ENCODE results near the gene UNC5A.

The UNC5A gene

GRCh38 chr5:176810081-176810597 is at the start of gene UNC5A:
Gene UNC5A (plus strand): TSS chr5:176810559. CDS start chr5:176810751, 192 bp downstream.
- DNase-seq (ENCODE audit: low read depth, low spot score): no peak

DNA sequence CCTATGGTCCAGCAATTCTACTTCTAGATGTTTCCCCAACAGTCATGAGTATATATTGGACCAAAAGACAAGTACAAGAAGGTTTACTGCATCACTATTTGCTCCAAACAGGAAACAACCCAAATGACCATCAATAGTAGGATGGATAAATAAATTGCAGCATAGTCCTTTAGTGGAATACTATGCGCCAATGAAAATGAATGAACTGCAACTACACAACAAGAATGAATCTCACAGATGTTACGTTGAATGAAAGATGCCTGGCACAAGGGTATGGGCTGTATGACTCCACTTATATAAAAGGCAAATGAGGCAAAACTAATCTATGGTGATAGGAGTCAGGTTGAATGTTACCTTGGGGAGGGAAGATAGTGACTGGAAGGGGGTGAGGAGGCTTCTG is 48.6 kb upstream of the UNC5A start:
- DNase-seq (ENCODE audit: low read depth, low spot score): no peak

DNA sequence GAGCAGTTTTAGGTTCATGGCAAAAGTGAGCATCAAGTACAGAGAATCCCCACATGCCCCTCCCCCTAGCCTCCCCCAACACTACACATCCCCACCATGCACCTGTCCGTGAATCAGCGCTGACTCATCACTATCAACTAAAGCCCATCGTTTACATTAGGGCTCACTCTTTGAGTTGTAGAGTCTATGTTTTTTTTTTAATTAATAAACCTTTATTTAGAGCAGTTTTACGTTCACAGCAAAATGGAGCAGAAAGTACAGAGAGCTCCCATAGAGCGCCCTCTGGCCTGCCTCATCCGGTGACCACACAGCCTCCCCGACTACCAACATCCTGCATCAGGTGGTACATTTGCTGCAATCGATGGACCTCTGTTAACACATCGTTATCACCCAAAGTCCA is 47.9 kb upstream of the UNC5A start:
- no peak for DNase-seq (ENCODE audit: low read depth, low spot score)

DNA sequence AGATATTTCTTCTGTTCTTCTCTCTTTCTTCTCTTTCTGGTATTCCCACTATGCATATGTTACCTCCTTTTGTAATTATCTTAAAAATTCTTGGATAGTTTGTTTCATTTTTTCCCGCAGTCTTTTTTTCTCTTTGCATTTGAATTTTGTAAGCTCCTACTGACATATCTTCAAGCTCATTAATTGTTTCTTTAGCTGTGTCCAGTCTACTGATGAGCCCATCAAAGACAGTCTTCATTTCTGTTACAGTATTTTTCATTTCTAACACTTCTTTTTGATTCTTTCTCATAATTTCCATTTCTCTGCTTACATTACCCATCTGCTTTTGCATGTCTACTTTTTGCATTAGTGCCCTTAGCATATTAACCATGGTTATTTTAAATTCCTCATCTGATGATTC is 44.7 kb upstream of the UNC5A start:
- DNase-seq (ENCODE audit: low read depth, low spot score): no peak

GRCh38 chr5:176768174-176768970 is 42.0 kb upstream of the UNC5A start:
- no peak for DNase-seq (ENCODE audit: low read depth, low spot score)

- no peak for DNase-seq (ENCODE audit: low read depth, low spot score)
Observed at GRCh38 chr5:176769911-176770310, 40.4 kb upstream of the UNC5A start.

DNA sequence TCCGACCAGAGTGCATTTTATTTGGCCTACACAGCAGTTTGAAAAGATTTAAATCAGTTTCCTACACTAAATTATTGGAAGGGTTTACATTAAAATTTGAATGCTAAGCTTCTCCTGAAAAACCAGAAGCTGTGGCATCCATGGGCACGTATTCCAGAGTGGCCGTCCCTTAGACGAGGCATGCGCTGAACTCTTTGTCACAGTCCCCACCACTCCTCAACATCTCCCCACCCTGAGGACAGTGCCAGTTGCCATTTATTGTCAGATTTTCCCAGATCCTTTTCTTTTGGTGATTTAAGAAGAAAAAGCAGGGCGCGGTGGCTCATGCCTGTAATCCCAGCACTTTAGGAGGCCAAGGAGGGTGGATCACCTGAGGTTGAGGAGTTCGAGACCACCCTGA is 39.9 kb upstream of the UNC5A start:
- DNase-seq (ENCODE audit: low read depth, low spot score): no peak

DNA sequence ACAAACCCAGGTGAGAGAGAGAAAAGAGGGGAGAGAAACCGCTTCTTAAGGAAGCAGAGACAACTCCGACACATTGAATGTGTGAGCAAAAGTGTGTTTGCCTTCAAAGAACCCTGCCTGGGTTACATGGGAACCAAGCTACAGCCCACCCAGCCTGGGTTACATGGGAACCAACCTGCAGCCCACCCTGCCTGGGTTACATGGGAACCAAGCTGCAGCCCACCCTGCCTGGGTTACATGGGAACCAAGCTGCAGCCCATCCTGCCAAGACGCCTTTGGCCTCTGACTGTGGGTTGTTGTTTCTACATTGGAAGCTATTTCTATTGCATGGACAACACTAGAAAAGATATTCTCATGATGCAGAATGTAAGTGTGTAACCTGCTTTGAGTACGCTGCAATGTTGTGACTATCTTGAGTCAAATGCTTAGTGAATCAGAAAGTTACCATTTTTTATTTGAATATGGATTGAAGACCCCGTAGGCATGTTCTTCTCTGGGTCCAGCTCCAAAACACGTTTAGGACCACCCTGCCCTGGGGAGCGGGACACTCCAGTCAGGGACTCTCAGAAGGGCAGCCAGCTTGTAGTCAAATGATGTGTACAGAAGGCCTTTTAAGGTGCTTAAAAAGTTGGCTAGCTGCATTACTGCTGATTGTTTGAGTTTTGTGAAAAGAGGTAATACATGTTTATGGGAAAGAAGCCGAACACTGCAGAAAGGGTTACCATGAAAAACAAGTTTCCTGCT is 39.1 kb upstream of the UNC5A start:
- DNase-seq (ENCODE audit: low read depth, low spot score): no peak

DNA sequence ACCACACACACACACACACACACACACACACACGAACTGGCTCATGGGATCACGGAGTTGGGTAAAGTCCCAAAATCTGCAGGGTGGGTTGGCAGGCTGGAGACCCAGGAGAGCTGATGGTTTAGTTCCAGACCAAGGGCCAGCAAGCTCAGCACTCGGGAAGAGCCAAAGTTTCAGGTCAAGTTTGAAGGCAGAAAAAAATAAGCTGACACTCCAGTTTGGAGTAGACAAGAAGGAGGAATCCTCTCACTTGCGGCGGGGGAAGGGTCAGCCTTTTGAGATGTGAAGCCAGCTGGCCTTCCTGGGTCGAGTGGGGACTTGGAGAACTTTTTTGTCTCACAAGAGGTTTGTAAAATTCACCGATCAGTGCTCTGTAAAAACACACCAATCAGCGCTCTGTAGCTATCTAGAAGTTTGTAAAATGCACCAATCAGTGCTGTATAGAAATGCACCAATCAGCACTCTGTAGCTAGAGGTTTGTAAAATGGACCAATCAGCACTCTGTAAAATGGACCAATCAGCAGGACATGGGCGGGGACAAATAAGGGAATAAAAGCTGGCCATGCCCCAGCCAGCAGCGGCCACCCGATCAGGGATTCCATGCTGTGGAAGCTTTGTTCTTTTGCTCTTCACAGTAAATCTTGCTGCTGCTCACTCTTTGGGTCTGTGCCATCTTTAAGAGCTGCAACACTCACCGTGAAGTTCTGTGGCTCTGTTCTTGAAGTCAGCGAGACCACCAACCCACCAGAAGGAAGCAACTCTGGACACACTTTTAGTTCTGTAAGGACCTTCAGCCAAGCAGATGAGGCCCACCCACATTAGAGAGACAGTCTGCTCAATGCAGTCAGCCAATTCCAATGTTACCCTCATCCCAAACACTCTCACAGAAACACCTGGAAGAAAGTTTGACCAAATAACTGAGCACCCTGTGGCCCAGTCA is 37.8 kb upstream of the UNC5A start:
- DNase-seq (ENCODE audit: low read depth, low spot score): no peak

GRCh38 chr5:176773408-176774035 is 36.8 kb upstream of the UNC5A start:
- no peak for DNase-seq (ENCODE audit: low read depth, low spot score)

GRCh38 chr5:176774216-176775171 is 35.9 kb upstream of the UNC5A start:
- DNase-seq (ENCODE audit: low read depth, low spot score): no peak

DNA sequence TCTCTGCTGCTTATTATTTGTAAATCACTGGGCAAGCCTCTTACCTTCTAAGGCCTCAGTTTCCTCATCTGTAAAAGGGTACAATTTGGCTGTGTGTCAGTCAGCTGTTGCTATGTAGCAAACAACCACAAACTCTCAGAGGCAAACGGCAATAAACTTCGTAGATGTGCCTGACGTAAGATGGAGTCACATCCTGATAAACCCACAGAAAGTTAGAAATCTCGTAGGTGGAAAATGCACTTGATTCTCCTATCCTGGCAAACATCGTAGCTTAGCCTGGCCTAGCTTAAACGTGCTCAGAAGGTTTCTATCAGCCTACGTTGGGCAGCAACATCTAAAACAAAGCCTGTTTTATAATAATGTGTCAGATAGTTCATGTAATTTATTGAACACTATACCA is 35.0 kb upstream of the UNC5A start:
- DNase-seq (ENCODE audit: low read depth, low spot score): no peak

- DNase-seq (ENCODE audit: low read depth, low spot score): no peak
Observed at GRCh38 chr5:176776141-176776865, 34.1 kb upstream of the UNC5A start.

- DNase-seq (ENCODE audit: low read depth, low spot score): no peak
Observed at GRCh38 chr5:176776916-176777315, 33.4 kb upstream of the UNC5A start.

DNA sequence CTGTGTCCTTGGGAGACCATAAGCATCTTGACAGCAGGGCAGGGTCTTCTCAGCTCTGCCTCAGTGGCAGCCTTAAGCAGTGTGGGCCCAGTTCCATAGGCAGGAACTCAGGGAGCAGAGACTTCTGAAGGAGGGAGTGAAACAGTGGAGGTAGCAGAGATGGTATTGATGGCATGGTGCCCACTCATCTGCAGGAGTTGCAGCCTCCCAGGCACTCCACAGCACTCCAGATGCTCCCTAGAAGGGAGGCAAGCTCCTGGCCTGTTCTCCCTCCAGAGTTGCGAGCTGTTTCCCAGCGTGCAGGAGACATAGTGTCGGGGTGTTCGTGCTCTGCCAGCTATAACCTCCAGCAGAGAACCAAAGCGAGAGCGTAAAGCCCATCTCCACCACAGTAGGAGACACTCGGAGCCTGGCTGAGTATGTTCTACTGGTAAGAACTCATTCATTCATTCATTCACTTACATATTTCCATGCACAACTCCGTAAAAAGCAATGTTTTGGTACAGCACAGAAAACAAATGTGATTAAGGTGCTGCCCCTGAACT is 31.4 kb upstream of the UNC5A start:
- no peak for DNase-seq (ENCODE audit: low read depth, low spot score)

DNA sequence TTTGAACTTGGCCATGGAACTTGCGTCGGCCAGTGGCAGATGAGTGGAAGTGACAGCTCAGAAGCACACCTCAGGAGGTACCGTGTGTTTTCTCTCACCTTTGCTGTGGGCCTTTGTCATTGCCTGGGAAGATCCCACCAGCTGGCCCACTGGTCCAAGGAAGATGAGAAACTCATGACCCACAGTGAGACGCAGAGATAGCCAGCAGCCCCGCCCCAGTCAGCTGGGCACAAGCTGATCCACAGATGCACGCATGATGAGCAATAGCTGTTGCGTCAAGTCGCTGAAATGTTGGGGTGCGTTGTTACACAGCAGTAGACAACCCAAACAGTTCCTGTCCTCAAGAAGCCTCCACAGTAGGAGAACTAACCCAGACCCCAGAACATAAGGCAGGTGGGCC is 30.8 kb upstream of the UNC5A start:
- no peak for DNase-seq (ENCODE audit: low read depth, low spot score)

GRCh38 chr5:176780176-176781053 is 29.9 kb upstream of the UNC5A start:
- DNase-seq (ENCODE audit: low read depth, low spot score): no peak

- no peak for DNase-seq (ENCODE audit: low read depth, low spot score)
Observed at GRCh38 chr5:176781054-176781375, 29.3 kb upstream of the UNC5A start.
